Thoracic aorta (tissue), 2 donors: ENCODE results near the gene AUTS2. TPM values are rescaled to one million over a fixed set of nuclear protein-coding genes. Genes with fewer than 3 reads are reported as not detected.

Source experiments
- ATAC-seq: fragments of 150-250 bp; one replicate; pipeline ENCODE4 v1.8.0; 2017; ENCODE audit warnings: low read depth; ENCODE audit not compliant: insufficient number of reproducible peaks, low FRiP score
- DNase-seq: peaks from one replicate; pipeline ENCODE4 v3.0.0-alpha.2; 2020; ENCODE audit warnings: low spot score
- H3K27ac ChIP-seq, 2 donors: fragments of 200-600 bp; sonication (generic); 1 replicate in 1 of 2; 2 replicates in 1 of 2; pipeline ENCODE4 v1.5.1; 2016; ENCODE audit warnings: mild to moderate bottlenecking in 2 of 2, moderate library complexity in 2 of 2
- H3K27me3 ChIP-seq: fragments of 200-600 bp; sonication (generic); replicated peaks from 2 replicates; pipeline ENCODE4 v1.6.0; 2016; ENCODE audit warnings: mild to moderate bottlenecking; ENCODE audit not compliant: insufficient read depth
- H3K36me3 ChIP-seq: fragments of 200-600 bp; sonication (generic); one replicate; pipeline ENCODE4 v1.5.1; 2016
- H3K4me1 ChIP-seq, 2 donors: fragments of 200-600 bp; sonication (generic); 1 replicate in 1 of 2; 2 replicates in 1 of 2; pipeline versions ENCODE4 v1.5.1 to v1.6.0; 2016; ENCODE audit warnings: low read depth in 2 of 2, mild to moderate bottlenecking in 1 of 2; ENCODE audit not compliant: control insufficient read depth in 1 of 2
- H3K4me3 ChIP-seq: fragments of 200-600 bp; sonication (generic); 2 replicates; pipeline ENCODE4 v1.5.1; 2016; ENCODE audit warnings: mild to moderate bottlenecking
- H3K9me3 ChIP-seq: fragments of 200-600 bp; sonication (generic); 2 replicates; pipeline ENCODE4 v1.5.1; 2016
- total RNA-seq, 2 donors: library from RNA; depleted of rRNA; stranded (reverse); fragments of >200 nt; gene quantifications; one replicate each; pipeline versions ENCODE4 v1.1.0 to v1.2.3, GENCODE V29; 2016
- TF ChIP-seq, protein P1 (sequence below): fragments of 200-600 bp; sonication (generic); IDR thresholded peaks from one replicate; pipeline ENCODE4 v1.5.1; 2019; ENCODE audit warnings: antibody characterized with exemption

Gene AUTS2
- total RNA-seq, 2 donors from 2014 or later: 49.4 to 101 TPM

DNA sequence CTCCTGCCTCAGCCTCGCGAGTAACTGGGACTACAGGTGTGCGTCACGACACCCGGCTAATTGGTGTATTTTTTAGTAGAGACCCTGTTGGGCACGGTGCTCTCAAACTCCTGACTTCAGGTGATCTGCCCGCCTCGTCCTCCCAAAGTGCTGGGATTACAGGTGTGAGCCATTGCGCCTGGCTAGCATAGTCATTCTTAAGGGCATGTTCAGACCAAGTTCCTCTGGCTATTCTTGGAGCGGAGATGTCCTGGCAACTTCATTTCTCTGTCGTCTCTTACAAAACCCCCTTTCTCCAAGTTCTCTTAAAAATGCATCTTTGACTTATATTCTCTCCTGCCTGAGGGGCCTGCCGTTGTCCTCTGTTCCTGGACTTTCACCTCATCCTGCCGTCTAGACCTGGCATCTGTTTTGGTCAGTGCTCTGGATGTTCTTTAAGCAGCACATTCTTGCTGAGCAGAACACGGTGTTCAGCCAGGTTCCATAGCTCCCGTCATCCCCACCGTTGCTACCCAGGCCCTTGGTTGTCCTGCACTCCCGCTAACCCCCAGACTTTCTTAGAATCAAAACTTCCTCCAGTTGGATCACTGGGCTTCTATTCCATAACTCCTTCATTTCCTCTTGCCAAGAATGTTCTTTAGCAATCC, 1023.8 kb downstream of the AUTS2 start:
- Histone ChIP-seq H3K9me3 (no peaks in the 10 kb centered on the region), H3K27ac (no peak overlapping the region), H3K36me3 (no peaks in the 10 kb centered on the region), H3K27me3 (no peaks in the 10 kb centered on the region), H3K4me1 (no peaks in the 10 kb centered on the region), H3K4me3 (no peak overlapping the region)
- ATAC-seq (no peak), DNase-seq (no peak)
- TF ChIP-seq, protein P1, sequence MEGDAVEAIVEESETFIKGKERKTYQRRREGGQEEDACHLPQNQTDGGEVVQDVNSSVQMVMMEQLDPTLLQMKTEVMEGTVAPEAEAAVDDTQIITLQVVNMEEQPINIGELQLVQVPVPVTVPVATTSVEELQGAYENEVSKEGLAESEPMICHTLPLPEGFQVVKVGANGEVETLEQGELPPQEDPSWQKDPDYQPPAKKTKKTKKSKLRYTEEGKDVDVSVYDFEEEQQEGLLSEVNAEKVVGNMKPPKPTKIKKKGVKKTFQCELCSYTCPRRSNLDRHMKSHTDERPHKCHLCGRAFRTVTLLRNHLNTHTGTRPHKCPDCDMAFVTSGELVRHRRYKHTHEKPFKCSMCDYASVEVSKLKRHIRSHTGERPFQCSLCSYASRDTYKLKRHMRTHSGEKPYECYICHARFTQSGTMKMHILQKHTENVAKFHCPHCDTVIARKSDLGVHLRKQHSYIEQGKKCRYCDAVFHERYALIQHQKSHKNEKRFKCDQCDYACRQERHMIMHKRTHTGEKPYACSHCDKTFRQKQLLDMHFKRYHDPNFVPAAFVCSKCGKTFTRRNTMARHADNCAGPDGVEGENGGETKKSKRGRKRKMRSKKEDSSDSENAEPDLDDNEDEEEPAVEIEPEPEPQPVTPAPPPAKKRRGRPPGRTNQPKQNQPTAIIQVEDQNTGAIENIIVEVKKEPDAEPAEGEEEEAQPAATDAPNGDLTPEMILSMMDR: no peak

DNA sequence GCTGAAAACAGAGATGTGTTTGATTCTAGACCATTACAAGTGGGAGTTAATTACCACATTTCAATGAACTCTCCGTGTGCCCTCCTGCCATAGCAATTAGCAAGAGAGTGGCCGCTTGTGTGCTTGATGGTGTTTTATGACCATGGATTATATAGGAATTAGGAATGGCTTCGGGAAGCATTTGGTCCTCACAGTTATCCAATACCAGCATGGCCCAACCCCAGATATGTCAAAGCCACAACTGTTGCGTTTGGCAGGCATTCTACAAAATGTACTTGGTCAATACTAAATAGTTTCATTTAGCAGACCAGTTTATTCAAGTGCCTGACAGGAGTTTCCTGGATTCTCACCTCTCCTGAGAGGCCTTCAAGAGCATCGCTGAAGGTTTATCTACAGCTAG, 1024.7 kb downstream of the AUTS2 start:
- Histone ChIP-seq H3K9me3 (no peaks in the 10 kb centered on the region), H3K36me3 (no peaks in the 10 kb centered on the region), H3K27me3 (no peaks in the 10 kb centered on the region), H3K27ac (no peak overlapping the region), H3K4me3 (no peak overlapping the region), H3K4me1 (no peaks in the 10 kb centered on the region)
- ATAC-seq: no peak
- TF ChIP-seq, protein P1: no peak
- DNase-seq: no peak

DNA sequence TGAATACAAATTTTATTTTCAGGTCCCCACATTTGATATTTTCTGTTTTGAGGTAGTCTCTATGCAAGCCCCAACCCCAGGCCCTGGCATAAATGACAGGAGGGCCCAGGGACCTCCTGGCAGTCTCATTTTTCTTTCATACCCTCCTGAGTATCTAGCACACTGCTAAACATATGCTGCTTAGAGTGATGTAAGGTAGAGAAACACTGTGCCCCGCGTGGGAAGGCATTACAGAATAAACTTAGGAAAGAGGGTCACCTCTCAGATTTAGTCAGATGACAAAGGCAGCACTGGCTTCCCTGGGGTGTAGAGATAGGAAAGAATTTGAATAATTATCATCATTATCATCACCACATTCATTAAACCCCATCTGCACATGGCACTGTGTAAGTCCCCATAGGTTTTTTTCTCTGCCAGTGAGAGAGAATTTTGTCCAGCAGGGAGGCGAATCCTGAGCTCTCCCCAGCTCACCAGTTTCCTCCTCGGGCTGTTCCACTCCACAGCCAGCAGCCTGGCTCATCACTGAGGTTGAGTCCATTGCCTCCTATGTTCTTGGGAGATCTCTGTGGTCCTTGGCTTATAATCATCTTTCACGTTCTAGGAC, 1026.3 kb downstream of the AUTS2 start:
- Histone ChIP-seq H3K4me1 (no peaks in the 10 kb centered on the region), H3K27me3 (no peaks in the 10 kb centered on the region), H3K27ac (no peak overlapping the region), H3K9me3 (no peaks in the 10 kb centered on the region), H3K36me3 (no peaks in the 10 kb centered on the region), H3K4me3 (no peak overlapping the region)
- DNase-seq: no peak
- TF ChIP-seq, protein P1: no peak
- no peak for ATAC-seq

DNA sequence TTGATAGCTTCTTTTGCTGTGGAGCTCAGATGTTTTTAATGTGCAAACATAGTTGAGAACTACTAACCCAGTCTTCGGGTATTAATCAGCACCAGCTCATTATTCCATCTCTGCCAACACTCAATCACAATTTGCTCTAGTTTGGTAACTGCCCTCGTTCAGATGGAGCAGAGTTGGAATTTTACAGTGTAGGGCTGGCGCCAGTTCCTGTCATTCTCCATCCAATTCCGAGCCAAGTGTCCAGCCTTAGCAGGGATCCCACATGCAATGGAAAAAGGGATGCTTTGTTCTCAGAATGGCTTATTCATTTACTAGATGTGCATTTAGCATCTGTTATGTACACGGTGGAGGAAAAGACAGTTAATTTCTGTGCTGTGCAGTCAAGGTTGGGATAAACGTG, 1029.2 kb downstream of the AUTS2 start:
- Histone ChIP-seq H3K27ac (no peak overlapping the region), H3K4me3 (no peak overlapping the region), H3K9me3 (no peaks in the 10 kb centered on the region), H3K36me3 (no peaks in the 10 kb centered on the region), H3K27me3 (no peaks in the 10 kb centered on the region), H3K4me1 (peaks cover 0 to 5% of the 10 kb centered on the region in 2 donors)
- ATAC-seq (no peak), DNase-seq (no peak)
- TF ChIP-seq, protein P1: no peak

DNA sequence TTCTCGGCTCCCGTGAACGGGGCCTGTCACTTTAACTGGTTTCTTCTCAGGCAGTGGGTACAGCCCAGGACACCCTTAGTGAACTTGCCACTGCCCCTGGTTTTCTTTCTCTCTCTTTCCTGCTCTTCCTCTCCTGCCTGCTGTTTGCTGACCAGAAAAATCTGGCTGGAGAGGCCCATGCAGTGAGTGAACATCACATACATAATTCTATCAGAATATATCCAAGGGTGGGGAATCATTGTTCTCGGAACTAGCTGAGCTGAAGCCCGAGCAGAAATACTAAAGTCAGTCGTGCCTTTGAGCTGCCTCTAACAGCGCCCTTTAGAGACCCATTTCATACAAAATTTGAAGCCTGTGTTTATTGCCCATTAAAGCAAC, 1032.2 kb downstream of the AUTS2 start:
- no peaks in the 10 kb centered on the region for H3K27me3 ChIP-seq
- TF ChIP-seq, protein P1: no peak
- peaks cover 0 to 5% of the 10 kb centered on the region in 2 donors for H3K4me1 ChIP-seq
- no peak overlapping the region for H3K27ac ChIP-seq
- H3K4me3 ChIP-seq: peak overlapping the region; percentile 65
- ATAC-seq (no peak), DNase-seq (no peak)
- no peaks in the 10 kb centered on the region for H3K9me3 ChIP-seq
- H3K36me3 ChIP-seq: no peaks in the 10 kb centered on the region
